Subcutaneous adipose tissue (tissue), 4 donors: Measurements from ENCODE around the gene SPEG. TPM values are rescaled to one million over a fixed set of nuclear protein-coding genes. Genes with fewer than 3 reads are reported as not detected.

ENCODE experiments used
- total RNA-seq, 4 donors: library from RNA; depleted of rRNA; stranded (reverse); fragments of >200 nt; gene quantifications; one replicate each; pipeline ENCODE4 v1.1.0, GENCODE V29; 2016
- TF ChIP-seq, protein P1 (sequence below): fragments of 450-650 bp; IDR thresholded peaks from one replicate; pipeline ENCODE4 v1.5.1; 2016; ENCODE audit warnings: low read depth, mild to moderate bottlenecking, control low read depth, antibody characterized with exemption, moderate library complexity

SPEG gene
- total RNA-seq, 4 donors from 2014 or later, result 0.49 to 5.9 (median 2.9) TPM

- TF ChIP-seq, protein P1, sequence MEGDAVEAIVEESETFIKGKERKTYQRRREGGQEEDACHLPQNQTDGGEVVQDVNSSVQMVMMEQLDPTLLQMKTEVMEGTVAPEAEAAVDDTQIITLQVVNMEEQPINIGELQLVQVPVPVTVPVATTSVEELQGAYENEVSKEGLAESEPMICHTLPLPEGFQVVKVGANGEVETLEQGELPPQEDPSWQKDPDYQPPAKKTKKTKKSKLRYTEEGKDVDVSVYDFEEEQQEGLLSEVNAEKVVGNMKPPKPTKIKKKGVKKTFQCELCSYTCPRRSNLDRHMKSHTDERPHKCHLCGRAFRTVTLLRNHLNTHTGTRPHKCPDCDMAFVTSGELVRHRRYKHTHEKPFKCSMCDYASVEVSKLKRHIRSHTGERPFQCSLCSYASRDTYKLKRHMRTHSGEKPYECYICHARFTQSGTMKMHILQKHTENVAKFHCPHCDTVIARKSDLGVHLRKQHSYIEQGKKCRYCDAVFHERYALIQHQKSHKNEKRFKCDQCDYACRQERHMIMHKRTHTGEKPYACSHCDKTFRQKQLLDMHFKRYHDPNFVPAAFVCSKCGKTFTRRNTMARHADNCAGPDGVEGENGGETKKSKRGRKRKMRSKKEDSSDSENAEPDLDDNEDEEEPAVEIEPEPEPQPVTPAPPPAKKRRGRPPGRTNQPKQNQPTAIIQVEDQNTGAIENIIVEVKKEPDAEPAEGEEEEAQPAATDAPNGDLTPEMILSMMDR, result no peak
These were observed 39.8 kb downstream of the SPEG start for GRCh38 chr2:219474285-219475060.

DNA sequence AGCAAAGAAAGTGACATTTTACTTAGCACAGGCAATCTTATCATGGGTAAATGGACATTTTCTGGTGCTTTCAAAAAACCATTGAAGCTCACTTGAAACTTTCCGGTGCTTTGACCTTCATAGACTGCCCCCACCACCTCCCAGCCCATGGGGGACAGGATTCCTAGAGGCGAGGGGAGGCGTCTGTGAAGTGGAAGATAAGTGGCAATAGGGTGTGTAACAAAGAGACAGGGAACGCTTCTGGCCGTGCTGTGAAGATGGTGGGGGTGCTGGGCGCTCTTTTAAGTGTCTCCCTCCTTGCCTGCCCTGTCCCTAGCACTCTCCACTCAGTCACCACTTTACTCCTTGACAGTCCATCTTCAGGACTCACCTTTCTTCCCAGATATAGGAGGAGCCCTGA, 40.6 kb downstream of the SPEG start:
- TF ChIP-seq, protein P1, result no peak

DNA sequence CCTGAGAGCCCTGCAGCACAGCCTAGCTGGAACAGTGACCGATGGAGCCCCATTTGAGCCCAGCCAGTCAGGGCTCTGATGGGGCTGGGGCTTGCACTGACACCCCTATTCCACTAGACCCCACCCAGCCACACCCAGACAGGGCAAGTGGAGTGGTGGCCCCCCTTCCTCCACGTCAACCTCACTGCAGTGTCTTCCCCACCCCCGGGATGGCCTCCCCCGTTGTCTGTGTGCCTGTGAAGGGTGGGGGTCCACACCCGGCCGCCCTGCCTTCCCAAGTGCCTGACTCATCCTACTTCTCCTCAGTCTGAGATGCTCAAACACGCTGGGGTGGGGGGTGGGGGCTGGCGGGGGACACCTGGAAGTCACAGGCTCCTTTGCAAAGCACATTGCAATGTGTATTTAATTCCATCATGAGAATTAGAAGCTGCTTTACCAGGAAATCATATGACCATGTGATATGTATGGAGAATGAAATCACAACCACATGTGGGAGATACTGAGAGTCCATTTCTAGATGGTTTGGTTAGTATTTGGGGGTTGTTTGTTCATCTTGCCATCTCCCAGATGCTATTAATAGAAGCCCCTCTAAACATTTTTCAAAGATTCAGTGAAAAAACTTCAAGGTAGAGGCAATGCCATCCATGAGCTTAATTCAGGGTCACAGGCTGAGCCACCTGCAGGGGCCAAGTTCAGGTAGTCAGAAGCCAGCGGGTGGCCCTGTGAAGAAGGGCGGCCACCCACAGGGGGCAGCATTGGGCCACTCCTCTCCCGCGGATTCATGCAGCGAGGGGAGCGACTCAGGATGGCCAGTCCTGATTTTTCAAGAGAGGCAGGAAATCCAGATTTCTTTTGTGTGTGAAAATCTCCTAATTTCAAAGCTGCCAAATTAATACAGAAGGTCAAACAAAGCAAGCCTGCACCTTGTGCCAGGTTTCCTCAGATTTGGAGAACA, 41.3 kb downstream of the SPEG start:
- TF ChIP-seq, protein P1, result no peak

DNA sequence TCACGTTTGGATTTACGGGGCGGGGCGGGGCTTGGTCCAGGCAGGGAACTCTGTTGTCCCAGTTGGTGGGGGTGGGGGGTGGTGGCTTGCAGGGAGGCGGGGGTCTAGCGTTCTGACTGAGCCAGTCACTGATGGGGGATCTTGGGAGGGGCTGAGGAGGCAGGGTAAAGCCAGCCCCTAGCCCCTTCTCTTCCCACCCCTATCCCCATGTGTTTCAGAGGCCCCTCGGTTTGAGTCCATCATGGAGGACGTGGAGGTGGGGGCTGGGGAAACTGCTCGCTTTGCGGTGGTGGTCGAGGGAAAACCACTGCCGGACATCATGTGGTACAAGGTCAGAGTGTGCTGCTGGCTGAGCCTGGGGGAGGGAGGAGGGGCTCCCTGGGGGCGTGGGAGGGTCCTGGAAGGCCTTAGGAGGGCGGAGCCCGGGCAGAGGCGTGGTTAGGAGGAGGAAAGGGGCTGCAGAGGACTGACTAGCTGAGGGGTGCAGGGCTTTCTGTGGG, 42.1 kb downstream of the SPEG start:
- TF ChIP-seq, protein P1, result no peak

DNA sequence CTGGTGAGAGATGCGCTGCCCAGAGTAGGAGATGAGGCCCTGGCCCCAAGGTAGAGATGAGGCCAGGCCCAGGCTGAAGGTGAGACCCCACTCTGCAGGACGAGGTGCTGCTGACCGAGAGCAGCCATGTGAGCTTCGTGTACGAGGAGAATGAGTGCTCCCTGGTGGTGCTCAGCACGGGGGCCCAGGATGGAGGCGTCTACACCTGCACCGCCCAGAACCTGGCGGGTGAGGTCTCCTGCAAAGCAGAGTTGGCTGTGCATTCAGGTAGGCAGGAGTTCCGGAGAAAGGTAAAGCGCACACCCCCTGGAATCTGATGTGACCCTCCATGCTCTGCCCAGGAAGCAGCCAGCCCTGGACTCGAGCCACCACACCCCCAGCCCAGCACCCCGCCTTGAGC, 42.5 kb downstream of the SPEG start:
- TF ChIP-seq, protein P1, result no peak

DNA sequence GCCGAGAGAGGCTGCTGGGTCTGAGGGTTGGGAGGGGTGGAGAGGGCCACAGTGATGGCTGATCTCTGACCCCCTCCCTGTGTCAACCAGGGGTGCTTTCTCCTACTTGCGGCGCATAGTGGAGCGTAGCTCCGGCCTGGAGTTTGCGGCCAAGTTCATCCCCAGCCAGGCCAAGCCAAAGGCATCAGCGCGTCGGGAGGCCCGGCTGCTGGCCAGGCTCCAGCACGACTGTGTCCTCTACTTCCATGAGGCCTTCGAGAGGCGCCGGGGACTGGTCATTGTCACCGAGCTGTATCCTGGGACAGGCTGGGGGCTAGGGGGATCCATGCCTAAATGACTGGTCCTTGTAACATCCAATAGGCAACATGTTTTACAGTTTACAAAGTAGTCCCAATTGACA, 43.2 kb downstream of the SPEG start:
- TF ChIP-seq, protein P1, result no peak

- TF ChIP-seq, protein P1, result no peak
These were observed 44.3 kb downstream of the SPEG start for GRCh38 chr2:219478916-219479315.
